Midbrain (tissue), 1 donor: ENCODE data around the gene EFCAB6.

ENCODE experiments used
- DNase-seq: peaks from one replicate; lab custom pipeline; 2025; lab: John Stamatoyannopoulos, UW

EFCAB6 gene

DNA sequence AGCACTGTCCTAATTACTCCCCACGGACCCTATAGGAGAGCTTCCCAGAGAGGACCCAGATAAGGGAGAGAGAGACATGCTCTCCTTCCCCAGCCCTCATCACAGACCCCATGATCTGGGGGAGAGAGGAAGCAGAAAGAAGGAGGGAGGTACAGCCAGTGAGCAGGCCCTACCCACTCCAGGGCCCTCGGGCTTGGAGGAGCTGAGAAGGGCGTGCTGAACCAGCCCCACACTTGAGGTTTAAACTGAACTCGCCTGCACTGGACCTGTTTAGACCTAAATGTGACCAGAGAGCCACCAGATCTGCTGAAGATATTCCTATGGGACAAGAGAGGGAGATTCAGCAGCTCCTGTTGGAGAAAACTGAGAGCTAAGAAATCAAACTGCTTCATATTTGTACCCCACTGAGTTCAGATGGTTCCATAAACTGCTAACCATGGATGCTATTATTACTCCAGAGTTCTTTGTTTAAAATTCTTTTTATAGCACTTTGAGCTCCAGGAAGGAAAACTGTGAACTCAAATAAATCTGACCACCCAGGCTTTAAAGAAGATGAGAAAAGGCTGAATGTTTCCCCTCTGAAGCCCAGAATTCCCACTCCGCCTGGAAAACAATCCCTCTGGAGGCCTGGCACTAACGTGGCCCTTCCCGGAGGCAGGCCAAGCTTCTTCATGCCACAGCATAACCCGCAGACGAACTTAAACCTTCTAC, 67.2 kb downstream of the EFCAB6 start:
- no peak for DNase-seq

DNA sequence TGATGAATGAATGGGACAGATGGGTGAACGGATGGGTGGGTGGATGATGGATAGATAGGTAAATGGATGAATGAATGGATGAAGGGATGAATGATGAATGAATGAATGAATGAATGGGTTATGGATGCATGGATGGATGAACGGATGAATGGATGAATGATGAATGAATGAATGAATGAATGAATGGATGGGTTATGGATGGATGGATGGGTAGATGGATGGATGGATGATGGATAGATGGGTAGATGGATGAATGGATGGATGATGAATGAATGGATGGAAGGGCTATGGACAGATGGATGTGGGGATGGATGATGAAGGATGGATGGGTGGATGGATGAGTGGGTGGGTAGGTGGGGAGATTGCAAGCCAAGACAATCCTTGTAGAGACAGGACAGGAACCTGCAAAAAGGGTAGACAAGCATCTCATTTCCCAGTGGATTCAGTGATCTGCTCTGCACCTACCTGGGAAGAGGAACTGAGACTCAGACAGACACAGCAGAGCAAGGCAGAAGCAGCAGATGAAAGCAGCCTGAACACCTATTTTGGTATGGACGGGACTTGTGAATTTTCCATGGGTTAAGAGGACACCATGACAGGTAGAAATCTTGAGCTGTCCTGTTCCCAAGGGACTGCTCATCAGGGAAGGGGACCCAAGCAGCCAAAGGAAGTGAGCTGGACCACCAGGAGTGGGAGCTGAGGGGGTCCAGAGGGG, 68.0 kb downstream of the EFCAB6 start:
- no peak for DNase-seq

- DNase-seq: no peak
Observed at GRCh38 chr22:43743131-43743530, 69.0 kb downstream of the EFCAB6 start.

DNA sequence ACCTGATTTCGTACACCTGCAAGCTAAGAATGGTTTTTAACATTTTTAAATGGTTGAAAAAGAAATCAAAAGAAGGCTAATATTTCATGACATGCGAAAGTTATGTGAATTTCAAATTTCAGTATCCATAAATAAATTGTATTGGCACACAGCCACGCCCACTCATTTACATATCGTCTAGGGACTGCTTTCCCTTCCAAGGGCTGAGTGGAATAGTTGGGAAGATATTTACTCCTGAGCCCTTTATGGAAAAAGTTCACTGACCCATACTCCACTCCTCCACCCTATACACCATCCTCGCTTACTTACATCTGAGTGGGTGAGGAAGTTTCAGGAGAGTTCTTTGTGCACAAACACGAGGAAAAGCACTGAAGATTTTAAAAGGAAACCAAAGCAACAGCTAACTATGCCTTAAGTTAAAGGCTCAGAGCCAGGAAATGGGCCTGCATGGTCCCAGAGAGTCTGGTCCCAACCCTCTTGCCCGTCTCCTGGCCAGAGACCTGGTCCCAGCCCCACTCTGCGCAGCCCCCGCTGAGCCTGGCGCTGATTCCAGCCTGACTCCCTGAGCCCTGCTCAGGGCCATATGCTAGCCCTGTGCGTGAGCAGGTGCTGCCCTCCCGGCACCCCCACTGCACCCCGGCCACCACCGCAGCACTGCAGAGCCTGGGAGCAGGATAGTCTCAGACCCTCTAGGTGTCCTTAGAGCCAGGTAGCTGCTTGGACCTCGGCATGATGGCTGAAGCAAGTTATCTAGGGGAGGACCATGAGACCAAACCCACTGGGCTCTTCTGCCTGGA, 69.8 kb downstream of the EFCAB6 start:
- DNase-seq: no peak

GRCh38 chr22:43740587-43741270, 71.4 kb downstream of the EFCAB6 start:
- no peak for DNase-seq

DNA sequence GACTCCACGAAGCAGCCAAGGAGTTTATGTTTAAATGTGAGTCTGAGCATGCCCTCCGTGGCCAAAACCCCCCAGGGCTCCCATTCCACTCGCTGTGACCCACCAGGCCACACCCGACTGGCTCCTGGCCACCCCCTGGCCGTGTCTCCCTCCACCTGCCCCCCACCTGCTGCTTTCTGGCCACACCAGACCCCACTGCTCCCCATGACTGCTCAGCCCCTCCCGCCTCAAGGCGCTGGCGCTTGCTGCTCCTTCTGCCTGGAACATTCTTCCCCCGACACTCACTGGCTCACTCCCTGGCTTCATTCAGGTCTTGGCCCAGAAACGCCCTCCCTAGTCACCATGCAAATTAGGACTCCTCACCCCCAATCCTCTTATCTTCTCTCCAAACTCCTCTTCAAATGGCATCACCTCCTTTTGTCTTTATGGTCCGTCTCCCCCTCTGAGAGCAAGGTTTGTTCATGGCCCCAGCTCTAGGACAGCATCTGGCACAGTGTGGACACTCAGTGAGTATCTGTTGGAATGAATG, 72.2 kb downstream of the EFCAB6 start:
- no peak for DNase-seq

DNA sequence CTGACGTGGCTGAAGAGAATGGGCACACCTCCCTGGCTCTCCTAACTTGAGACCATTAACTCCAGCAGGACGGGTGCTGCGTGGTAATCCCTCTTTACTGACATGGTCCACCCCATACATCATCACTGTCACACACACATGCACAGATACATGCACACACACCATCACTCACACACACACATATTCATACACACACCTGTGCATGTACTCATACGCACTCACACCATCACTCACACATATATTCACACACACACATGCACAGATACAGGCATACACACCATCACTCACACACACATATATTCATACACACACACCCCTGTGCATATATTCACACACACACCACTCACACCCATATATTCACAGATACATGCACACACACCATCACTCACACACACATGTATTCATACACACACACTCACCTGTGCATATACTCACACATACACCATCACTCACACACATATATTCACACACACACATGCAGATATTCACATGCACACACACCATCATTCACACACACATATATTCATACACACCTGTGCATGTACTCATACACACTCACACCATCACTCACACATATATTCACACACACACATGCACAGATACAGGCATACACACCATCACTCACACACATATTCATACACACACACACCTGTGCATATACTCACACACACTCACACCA, 74.8 kb downstream of the EFCAB6 start:
- no peak for DNase-seq

GRCh38 chr22:43736651-43737050, 75.5 kb downstream of the EFCAB6 start:
- DNase-seq: no peak

DNA sequence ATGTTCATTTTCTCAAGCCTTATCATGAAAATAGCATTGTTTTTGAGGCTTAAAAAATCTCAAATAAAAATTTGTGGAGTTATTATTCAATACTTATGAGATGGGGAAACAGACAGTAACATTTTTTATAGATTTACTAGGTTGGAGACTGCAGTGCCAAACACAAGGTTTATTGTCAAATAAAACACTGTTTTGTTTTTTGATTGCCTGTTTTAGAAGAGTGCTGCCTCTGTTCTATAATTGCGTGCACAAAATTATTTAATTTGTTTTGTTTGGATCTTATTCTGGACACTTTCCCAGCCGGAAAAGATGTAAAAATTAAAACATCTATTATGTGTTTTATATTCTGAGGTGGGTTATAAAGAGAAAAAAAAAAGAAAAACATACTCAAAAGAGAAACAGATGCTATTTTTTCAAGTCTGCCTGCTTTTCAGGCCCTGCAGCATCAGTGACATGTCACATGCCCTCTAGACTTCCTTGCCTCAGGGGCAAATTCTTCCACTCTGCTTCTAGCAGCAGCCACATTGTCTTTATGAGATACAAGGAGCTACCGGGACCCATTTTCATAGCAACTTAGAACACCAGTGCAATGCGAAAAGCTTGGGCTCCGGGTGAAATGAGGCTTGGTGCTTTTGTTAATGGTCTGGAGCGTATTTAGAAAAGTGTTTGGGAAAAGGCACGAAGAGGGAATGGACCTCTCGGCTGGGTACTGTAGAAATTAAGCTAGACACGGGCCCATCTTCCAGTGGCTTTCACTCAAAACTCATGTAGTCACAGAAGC, 77.5 kb downstream of the EFCAB6 start:
- no peak for DNase-seq

GRCh38 chr22:43733138-43733537, 79.0 kb downstream of the EFCAB6 start:
- no peak for DNase-seq

DNA sequence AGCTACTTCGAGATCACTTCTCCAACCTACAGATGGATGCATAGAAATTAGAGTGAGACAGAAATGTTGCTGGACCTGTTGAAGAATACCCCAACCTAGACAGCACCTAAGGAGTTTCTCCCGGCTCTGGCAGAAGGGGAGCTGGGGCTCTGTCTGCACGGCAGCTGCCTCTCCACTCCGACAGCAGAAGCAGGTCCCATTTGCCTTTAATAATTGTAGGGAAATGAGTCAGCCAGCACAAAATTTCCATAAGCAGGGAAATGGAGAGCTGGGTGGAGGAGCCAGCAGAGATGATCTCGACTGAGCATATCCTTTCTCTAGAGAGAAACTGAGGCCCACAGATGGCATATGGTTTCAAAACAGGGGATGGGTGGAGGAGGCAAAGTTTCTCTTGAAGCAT, 80.1 kb downstream of the EFCAB6 start:
- no peak for DNase-seq

GRCh38 chr22:43726964-43727543, 85.1 kb downstream of the EFCAB6 start:
- no peak for DNase-seq

DNA sequence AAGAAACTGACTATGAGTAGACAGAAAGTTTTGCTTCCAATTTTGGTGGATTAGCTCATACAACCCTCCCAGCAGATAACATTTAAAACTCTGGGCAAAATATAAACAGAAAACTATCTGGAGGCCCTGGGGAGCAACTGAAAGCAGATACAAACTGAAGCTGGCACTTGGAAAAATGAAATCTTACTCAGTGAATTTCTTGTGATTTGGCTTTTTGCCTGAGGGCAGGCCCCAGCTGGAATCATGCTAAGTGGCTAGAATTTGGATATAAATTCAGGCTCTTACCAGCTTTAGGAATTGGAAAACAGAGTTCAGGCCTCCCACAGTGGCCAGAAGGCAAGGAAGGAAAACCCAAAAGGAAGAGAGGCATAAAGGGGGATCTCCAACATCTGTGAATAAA, 85.8 kb downstream of the EFCAB6 start:
- DNase-seq: no peak

GRCh38 chr22:43723816-43724215, 88.3 kb downstream of the EFCAB6 start:
- no peak for DNase-seq

GRCh38 chr22:43722444-43722843, 89.7 kb downstream of the EFCAB6 start:
- no peak for DNase-seq

GRCh38 chr22:43720716-43721115, 91.4 kb downstream of the EFCAB6 start:
- no peak for DNase-seq

DNA sequence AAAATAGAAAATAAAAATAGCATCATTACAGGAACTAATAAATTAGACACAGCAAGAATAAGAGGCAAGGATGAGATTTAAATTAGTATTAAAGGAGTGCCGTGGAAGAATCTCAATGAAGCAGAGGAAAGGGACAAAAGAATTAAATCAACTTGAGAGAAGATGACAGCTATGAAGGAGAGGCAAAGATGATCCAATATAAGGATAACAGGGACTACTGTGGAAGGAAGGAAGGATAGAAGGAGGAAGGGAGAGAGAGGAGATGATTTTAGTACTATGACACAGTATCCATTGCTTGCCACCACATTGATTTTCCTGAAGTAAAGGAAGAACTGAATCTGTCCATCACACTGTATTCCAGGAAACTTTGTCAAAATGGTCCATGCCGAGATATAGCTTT, 98.0 kb downstream of the EFCAB6 start:
- no peak for DNase-seq

DNA sequence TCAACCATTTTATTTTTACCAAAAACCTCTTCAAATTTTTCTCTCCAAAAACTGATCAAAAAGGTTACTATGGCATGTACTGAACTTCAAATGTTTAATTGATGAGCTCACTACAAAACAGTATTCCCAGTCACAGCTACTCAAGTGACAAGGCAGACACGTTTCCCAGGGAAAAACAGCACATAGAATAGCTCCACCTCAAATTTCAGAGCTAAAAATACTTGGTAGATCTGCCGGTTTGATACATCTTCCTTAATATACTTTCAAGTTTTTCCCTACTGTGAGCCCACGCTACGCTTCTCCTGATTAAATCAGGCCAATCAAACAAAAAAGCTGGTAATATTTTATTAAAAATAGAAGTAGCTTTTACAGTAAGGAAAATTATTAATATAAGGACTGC, 100.4 kb downstream of the EFCAB6 start:
- DNase-seq: no peak

DNA sequence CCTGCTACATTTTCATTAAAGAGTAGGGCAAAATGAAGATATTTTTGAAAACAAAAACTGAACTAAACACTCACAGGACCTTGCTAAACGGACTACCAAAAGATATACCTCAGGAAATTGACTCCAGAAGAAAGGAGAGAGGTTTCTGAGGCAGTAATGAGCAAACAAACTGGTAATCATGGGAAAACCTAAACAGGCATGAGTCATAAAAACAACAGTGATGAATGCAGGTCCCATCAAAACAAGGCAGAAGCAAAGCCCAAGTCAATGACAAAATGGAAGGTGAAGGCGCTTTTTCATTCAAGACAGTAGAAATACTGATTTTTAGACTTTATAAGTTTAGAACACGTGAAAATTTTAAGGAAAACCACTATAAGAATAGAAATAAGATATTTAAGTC, 104.5 kb downstream of the EFCAB6 start:
- DNase-seq: no peak

DNA sequence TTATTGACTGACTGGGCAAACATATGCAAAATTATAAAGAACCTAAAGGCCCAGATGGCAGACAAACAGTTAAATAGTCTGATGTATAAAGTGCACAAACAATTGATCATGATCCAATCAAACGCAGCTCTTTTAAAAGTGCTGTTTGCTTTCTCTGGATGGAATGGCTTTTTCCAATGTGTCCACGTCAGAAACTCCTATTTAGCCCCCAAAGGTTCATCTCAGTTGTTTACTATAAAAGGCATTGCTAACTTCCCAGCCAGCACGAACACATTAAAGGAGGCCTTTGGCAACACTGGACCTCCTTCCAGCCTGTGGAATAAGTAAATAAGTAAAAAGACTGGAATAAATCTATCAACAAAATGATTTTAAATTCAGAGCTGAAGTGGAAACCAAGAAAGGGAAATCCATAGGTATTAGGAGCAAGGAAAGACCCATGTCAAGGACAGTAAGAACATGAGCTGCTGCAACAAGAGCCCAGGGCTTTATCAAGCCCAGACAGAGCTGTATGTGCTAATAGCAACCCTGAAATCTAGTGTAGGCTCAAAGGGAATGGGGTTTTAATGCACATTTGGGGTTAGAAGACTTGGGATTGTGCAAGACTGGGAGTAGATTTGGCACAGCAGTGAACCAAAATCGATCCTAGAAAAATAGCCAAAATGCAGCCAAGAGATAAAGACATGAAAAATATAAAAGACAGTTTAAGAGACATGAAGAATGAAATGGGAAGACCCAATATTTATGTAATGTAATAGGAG, 105.4 kb downstream of the EFCAB6 start:
- DNase-seq: no peak
